Ramos (cell line): ENCODE results near the gene SMARCE1.

ENCODE experiments used
- in situ Hi-C: fragments of 300-500 bp; cut with MboI; formaldehyde crosslinking; loops from one replicate; pipeline ENCODE4 v1.14.3; 2022; ENCODE audit warnings: low sequenced_read_pairs; ENCODE audit not compliant: unreplicated experiment

The SMARCE1 gene

DNA sequence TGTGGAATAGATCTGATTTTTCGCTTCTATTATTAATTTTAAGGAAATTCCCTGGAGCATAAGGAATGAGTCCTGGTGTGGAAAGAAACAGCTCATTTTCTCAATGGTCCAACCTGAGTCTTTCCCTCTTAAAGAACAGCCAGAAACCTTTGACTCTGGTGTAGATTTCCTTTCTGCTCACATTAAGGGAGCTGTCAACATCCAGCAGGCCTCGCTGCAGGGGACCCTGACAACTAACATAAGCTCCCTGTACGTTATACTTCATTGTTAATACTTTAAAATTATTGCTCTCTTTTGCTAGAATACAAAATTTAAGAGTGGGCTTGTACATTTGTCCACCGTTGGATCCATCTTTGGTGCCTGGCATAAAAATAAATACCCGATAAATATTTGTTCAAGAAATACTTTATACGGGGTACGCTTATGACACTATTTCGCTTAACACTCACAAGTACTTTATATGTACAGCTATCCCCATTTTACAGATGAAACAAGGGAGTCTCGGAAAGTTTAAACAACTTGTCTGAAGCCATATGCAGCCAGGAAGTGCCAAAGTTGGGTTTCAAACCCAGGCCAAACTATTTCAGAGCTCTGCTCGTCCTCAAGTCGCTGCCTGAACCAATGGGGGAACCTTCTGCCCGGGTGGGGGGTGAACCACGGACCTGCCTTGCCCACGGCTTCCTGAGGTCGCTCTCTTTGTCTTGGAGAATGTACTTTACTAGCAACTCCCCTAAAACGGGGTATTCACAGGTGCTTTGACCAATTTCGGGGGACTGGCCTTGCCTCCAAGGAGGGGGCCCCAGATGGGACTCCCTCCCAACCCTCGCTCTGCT is 611 bp downstream of the SMARCE1 start:
- in situ Hi-C loops, result no loop called here

DNA sequence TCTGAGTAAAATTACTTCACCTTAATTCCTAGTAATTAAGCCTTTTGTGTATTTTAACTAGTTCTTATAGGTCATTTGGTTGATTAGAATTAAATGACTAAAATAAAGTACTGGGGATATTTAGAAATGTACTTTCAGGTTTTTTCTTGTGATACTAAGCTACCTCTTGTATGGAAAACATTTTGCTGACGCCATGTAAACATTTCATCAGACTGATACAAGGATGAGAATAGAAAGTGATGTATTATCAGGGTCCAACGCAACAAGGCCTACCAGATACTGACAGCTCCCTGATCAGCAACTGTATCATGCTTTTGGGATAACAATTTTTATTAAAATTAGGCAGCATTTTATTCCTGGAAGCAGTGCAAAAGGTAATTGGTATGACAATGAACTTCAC is 1.7 kb downstream of the SMARCE1 start:
- in situ Hi-C loops, result no loop called here

DNA sequence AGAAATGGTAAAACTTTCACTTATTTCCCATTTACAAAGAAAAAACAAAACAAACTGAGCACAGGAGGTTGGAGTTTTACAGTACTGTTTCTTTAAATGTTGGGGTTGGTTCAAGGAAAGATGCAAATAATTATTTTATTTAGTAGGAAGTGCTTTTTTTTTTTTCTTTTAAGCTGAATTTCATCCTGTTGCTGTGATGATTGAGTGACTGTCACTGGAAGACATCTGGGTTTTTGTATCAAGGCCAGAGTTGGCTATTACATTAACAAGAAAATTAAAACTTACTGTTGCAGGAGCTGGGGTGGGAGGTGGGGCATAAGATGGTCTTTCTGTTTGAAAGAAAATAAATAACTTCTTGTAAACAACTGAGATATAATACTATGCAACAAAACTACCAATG is 2.3 kb downstream of the SMARCE1 start:
- in situ Hi-C loops, result no loop called here

DNA sequence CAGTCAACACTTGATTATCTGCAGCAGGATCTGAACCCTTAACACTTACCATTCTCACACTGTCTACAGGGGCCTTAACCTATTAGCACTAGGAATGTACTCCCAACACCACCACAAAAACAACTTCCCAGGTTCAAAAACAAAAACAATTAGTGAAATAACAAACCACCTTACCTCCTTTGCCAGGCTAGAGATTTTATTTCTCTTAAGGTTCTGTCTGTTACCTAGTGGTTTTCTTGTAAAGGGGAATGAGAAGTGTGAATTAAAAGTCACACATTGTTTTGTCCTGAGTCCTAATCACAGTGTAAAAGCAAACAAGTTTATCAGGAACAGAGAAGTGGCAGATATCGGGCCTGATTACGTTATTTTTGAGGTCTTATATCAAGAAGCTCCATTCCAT is 9.7 kb downstream of the SMARCE1 start:
- in situ Hi-C loops, result no loop called here

DNA sequence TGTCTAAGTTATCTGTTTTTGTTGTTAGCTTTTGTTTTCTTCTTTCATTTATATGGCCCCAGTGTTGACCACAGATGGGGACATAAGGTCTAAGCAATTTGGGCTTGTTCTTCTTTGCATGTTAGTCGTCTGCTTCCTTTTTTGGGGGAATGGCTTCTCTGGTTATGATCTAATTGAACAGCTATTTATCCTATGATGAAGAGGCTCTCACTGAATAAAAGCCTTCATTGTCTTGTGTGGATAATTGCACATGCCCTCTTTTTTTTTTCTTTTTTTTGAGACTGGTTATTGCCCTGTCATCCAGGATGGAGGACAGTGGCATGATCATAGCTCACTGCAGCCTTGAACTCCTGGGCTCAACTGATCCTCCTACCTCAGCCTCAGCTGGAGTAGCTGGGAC is 13.7 kb downstream of the SMARCE1 start:
- in situ Hi-C loops, result no loop called here

DNA sequence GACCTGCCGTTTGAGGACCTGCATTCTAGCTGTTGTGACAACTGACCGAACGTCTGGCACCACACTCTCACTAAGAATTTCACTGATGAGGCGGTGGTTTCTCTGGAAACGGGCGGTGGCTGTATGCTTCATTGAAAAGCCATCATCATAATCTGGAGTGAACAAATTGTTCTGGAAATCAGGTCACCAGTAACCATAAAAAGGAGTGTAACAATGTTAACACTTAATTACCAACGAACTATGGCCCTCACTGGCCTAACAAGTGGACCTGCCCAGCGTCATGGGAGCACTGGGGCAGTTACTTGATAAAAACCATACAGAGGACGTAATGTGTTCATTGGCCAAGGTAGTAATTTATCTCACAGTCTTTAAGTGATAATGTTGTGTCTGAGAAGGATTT is 15.4 kb downstream of the SMARCE1 start:
- in situ Hi-C loops, result no loop called here

DNA sequence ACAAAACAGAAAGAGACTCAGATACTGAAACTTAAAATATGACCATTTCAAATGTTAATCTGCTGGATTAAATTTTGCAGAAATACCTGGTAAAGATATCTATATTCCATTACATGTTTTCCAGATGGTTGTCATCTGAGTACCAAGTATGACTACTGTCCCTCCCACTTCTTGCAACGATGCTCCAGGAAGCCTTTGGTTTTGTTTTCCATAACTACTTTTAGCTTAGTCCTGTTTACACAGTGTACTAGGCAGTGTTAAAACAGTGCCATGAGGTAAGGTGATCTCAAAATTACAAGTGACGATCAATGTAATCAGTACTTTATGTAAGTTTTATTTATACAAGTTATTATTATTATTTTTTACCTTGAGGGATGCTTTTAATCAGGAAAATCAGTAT is 17.8 kb downstream of the SMARCE1 start:
- in situ Hi-C loops, result no loop called here

DNA sequence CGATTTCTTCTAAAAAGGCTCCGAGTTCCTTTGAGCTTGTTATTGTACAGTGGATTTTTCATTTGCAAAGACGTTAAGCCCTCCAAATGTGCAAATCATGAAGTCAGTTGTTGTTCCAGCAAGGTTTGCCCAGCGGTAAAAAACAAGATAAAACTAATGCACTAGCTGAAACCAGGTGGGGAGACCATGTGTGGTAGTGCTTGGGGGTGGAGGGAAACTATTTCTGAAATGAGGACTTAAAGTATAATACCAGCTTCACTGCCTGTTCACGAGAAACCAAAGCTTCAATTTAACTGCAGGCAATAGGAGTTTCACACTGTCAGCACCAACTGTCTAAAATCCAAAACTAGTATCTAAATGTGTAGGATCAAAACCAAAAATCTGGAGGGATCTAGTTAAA is 22.3 kb downstream of the SMARCE1 start:
- in situ Hi-C loops, result no loop called here

DNA sequence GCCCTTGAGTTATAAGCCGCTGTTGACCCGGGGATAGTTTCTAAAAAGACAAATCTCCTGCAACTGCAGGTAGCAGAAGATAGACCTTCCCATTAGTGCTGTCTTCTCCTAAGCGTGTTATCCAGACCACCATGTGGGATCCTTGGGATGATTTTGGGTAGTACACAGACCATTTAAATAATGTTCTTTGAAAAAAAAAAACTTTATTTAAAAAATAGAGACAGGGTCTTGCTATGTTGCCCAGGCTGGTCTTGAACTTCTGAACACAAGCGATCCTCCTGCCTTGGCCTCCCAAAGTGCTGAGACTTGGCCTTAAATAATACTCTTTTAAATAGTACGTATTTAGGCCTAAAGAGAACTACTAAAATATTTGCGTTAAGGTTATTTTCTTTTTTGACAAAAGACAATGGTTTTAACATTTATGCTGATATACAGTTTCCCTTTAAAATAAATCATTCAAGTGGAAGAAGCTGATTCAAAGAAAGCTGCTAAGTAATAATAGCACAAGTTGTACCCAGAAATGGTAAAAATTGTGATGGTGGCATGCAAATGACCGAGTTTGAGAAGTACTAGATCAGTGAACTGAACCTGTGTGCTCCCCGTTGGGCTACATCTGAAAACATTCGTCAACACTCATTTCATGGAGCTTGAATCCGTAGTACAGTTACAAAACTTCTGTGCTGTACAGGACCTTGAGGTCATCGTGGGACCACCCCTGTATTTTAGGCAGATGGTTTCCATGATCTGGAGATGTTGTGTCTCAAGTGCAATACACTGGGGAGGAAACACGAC is 24.0 kb downstream of the SMARCE1 start:
- in situ Hi-C loops, result no loop called here

DNA sequence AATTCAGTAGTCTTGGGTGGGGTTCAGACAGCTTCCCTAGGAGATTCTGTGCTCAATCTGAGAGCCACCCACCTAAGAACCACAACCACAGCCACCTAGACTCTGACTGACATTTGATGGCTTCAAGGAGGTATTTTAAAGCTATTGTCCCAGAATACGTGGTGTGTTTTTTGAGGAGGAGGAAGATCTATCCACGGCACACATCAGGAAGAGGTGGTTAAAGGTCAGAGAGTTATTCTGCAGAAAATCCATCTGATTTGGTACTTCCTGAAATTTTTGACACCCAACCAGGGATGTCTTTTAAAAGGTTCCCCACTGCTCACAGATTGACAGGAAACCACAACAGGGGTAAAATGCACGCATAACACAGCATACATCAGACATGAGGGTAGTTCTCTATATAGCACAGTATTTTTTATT is 25.1 kb downstream of the SMARCE1 start:
- in situ Hi-C loops, result no loop called here

DNA sequence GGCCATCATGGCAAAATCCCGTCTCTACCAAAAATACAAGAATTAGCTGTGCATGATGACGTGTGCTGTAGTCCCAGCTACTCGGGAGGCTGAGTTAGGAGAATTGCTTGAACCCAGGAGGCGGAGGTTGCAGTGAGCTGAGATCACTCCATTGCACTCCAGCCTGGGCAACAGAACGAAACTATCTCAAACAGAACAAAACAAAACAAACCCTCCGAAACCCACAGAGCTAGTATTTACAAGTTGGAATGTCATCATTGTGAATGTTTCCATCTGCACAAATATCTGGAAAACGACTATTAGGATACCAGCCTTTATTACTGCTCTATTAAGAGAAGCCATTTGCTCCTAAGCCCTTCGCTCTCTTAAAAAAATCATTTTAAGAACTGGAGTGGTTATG is 26.0 kb downstream of the SMARCE1 start:
- in situ Hi-C loops, result no loop called here

DNA sequence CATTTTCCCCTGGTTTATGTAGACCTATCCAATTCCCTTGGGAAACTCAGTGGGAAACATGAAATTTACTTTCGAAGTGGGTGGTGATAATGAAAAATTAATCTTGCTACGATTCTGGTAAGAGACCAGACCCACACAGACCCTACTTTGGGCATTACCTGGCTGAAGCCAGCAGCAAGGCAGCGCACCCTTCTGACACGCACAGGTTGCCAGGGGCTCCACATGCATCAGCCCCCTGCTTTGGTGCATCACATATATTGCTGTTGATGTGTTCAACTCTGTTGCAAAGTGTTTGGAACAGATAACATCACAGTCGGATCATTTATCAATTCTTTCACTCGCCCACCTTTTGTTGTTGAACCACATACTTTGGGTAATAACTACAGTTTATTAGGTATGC is 26.6 kb downstream of the SMARCE1 start:
- in situ Hi-C loops, result no loop called here

DNA sequence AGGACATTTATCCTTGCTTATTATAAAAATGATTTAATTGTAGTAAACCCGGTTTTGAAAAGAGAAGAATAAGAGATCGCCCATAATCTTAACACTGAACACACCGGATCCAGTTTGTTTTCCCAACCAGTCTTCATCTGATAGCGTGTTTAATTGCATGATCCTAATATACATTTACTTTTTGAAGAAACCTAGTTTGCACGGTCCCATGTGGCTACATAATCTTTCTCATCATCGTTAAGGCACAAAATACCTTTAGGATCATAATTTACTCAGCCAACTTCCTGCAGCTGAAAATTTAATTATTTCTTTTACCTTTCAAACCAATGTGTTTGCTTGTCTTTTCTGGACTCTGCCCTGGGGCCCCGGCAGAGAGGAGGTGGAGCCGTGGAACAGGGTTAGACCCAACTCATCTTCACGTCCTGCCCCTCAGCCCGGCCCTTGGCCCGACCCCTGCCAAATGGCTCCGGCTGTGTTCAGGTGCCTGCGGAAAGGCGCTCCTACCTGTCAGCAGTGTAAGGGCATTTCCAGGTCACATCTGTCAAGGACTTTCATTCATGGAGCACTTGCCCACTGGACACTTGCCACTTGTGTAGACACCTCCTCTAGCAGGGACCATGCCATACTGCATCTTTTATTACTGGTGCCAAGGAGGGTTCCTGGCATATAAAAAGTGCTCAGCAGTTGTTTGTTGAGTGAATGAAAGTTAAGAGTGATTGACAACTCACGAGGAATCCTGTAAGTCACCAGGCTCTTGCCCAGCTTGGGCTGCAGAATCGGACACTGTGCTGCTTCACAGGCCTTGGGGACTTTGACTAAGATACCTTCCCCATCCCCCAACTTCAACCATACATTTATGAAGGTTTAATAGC is 28.6 kb downstream of the SMARCE1 start:
- in situ Hi-C loops, result loop anchor here (10.0 kb wide), 1 partner anchor 176 kb away; the partner anchor contains the start of gene KRT28

DNA sequence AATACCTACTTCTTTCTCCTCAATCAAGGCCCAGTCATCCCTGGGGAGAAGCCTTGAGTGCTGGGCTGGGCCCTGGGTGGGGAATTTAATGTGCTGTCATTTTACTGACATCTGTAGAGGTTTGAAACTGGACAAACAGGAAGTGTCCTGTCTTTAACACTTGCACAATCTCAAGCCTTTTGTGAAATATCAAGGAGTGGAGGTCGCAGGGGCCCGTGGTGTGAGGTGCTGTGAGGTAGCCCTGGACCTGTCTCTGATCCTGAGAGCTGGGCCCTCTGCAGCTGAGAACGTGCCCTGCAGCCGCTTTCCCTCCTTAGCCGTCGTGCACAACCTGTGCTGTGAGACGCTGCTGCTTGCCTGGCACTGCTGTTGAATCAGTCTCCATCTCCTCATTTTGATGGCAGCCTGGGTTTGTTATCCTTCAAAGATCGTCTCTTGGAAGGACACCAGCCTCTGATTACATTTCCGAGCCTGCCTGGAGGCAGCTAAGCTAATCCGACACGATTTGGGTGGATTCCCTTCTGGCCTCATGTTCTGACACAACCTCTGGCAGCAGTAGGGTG is 29.9 kb downstream of the SMARCE1 start:
- in situ Hi-C loops, result loop anchor here (10.0 kb wide), 1 partner anchor 177 kb away; the partner anchor contains the start of gene KRT28

DNA sequence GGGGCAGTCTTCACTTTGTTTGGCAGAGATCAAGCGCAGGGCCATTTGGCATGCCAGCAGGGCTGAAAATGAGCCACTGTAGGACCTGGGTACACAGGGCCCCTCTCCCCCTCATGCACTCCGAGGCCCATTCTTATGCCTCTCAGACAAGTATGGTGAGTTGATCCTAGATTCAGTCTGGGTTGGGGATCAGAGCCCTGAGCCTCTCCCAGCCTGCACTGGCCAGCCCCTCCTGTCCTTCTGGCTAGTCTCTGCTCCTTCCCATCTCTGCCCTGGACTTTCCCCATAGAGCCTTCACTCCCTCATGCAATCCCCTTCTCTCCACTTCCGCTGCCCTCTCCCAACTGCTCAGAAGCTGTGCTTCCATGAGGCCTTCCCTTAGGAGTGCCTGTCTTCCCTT is 31.0 kb downstream of the SMARCE1 start:
- in situ Hi-C loops, result loop anchor here (10.0 kb wide), 1 partner anchor 178 kb away; the partner anchor contains the start of gene KRT28

DNA sequence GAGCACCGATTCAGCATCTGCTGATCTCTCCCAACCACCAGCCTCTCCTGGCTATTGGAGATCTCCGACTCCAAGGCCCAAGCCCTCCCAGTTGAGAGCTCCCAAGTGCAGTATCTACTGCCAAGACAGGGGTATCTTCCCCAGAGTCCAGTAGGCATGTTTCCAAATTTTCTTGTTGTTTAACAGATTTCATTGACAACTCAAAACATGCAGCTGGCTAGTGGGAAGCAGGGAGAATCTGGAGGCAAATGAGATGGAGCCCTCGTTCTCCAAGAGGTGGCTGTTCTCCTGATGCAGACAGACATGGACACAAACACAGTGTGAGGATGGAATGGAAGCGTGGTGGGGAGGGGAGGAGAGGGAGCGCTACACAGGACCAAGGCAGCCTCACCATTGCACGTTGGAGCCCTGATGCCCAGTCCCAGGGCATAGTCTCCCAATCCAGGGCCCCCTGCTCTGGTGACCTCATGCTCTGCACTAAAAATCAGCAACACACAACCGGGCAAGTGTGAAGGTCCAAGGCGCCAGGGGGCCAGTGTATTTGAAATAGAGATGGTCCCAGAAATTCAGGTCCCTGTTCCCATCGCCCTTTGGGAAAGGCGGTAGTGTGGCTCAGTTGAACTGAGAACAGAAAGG is 31.7 kb downstream of the SMARCE1 start:
- in situ Hi-C loops, result loop anchor here (10.0 kb wide), 1 partner anchor 179 kb away; the partner anchor contains the start of gene KRT28

DNA sequence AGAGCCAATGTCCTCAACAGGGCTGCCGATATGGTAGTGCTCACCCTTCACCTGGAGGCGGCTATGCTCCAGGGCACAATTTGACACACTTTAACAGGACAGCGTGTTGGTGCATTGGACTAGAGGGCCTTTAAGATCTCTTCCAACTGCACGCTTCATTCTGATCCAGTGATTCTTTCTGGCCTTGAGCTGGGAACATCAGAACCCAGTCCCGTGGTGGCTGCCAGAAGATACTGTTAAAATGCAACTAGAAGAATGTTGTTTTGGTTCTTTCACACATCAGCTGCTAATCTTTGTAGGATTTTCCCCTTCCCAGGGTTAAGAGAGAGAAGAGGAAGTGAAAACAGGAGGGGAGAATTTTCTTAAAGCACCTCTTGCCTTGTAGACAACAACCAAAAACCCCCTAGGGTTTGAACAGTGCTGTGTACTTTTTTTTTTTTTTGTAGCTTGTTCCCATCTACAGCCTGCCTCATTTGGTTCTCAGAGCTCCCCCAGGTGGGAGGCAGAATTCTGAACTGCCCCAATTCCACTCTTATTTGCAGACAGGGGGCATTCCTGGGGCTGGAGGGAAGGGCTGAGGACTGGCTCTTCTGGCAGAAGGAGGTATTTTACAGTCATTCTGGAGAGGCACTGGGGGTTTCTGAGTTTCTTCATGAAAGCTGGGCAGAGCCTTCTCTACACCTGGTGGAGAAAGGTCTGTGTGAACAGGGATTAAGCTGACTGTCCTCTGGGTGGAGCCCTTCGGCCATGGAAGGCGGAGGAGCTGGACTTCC is 32.4 kb downstream of the SMARCE1 start:
- in situ Hi-C loops, result loop anchor here (10.0 kb wide), 1 partner anchor 180 kb away; the partner anchor contains the start of gene KRT28

DNA sequence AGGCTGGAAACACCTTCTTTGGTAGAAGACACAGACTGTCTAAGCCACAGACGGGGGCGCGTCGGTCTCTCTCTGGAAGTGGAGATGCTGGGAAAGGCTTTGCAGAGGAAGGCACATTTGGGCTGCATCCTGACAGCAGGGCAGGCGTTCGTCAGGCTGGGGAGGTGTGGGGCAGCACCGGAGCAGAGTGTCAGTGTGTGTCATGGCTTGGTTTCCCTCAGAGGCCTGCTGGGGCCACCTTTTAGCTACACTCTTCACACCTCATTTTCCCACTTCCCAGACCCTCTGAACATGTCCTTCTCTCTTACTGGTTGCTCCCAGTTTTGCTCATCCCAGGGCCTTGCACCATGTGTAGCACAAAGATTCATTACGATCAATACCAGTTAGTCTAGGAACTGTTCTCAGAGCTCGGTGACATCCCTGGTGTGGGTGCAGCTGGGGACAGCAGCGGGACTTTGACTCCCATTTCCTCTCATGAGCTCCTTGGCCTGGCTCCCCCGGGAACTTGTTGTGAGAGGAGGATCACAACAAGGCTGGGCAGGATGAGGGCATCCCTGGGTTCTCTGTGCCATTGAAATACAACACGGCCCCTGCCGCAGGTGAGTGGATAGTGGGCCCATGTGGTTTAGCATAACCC is 33.1 kb downstream of the SMARCE1 start:
- in situ Hi-C loops, result loop anchor here (10.0 kb wide), 1 partner anchor 180 kb away; the partner anchor contains the start of gene KRT28
